Spleen (tissue), 11 donors: ENCODE data around the gene YTHDC1. TPM values are rescaled to one million over a fixed set of nuclear protein-coding genes. Genes with fewer than 3 reads are reported as not detected.

ENCODE experiments used
- DNase-seq: peaks from one replicate; pipeline ENCODE4 v3.0.0-alpha.2; 2020
- H3K27ac ChIP-seq, 8 donors: fragments of 200-600 bp; sonication (generic) in 7 of 8; 1 replicate in 4 of 8; 2 replicates in 4 of 8; pipeline versions ENCODE4 v1.5.0 to v1.8.0; 2016 to 2021; ENCODE audit warnings: inconsistent platforms in 4 of 8, mild to moderate bottlenecking in 4 of 8, moderate library complexity in 1 of 8
- H3K27me3 ChIP-seq, 7 donors: fragments of 200-600 bp; sonication (generic) in 6 of 7; replicated peaks in 1 of 7; 1 replicate in 4 of 7; 2 replicates in 3 of 7; pipeline versions ENCODE4 v1.5.0 to v1.8.0; 2016 to 2021; ENCODE audit warnings: inconsistent platforms in 3 of 7, mild to moderate bottlenecking in 1 of 7
- H3K36me3 ChIP-seq, 6 donors: fragments of 200-600 bp; sonication (generic) in 5 of 6; 1 replicate in 4 of 6; 2 replicates in 2 of 6; pipeline versions ENCODE4 v1.5.0 to v1.8.0; 2016 to 2021; ENCODE audit warnings: inconsistent platforms in 2 of 6
- H3K4me1 ChIP-seq, 6 donors: fragments of 200-600 bp; sonication (generic) in 5 of 6; 1 replicate in 3 of 6; 2 replicates in 3 of 6; pipeline versions ENCODE4 v1.5.0 to v1.8.0; 2016 to 2021; ENCODE audit warnings: inconsistent platforms in 3 of 6
- H3K4me3 ChIP-seq, 8 donors: fragments of 200-600 bp; sonication (generic) in 7 of 8; 1 replicate in 4 of 8; 2 replicates in 4 of 8; pipeline versions ENCODE4 v1.5.0 to v1.8.0; 2016 to 2021; ENCODE audit warnings: inconsistent platforms in 4 of 8, mild to moderate bottlenecking in 4 of 8, moderate library complexity in 2 of 8
- H3K9me3 ChIP-seq, 8 donors: fragments of 200-600 bp; sonication (generic) in 7 of 8; 1 replicate in 4 of 8; 2 replicates in 4 of 8; pipeline versions ENCODE4 v1.5.0 to v1.8.0; 2016 to 2021; ENCODE audit warnings: inconsistent platforms in 4 of 8
- POLR2A ChIP-seq, 3 donors: fragments of 450-650 bp; IDR thresholded peaks; one replicate each; pipeline ENCODE4 v1.5.1; 2017; ENCODE audit warnings: antibody characterized with exemption in 3 of 3, mild to moderate bottlenecking in 1 of 3
- POLR2AphosphoS5 ChIP-seq, 3 donors: sonication (generic); formaldehyde crosslinking; IDR thresholded peaks; one replicate each; pipeline ENCODE4 v1.5.1; 2017; ENCODE audit warnings: antibody characterized with exemption in 3 of 3
- WGBS, 5 donors: extraction: QIAGEN DNeasy Blood & Tissue Kit in 3 of 5; methylation state at CpG; one replicate each; pipeline versions ENCODE4 v1.1.5 to v1.1.7; 2013 to 2018; 5-methylcytosine and 5-hydroxymethylcytosine counted together
- intact Hi-C: fragments of 100-400 bp; cut with DNase I; formaldehyde crosslinking; loops from one replicate; pipeline ENCODE4 v1.15.0; 2023; ENCODE audit warnings: low total_unique reads
- polyA plus RNA-seq, 3 donors: library from polyadenylated mRNA; stranded (reverse); fragments of 200-250 nt; gene quantifications; one replicate each; pipeline ENCODE4 v1.2.1, GENCODE V29; 2013
- total RNA-seq, 7 donors: library from RNA; depleted of rRNA in 3 of 7; stranded (reverse); fragments of >200 nt in 3 of 7; fragmentation: NEBNext Ultra II Directional in 4 of 7; extraction: Animal tissue kit (Norgen Biotek cat#: 25700) in 4 of 7; gene quantifications; one replicate each; pipeline versions ENCODE4 v1.1.0 to v1.2.1, GENCODE V29; 2016 to 2021
- TF ChIP-seq, protein P1 (sequence below), 11 experiments: fragments of 200-600 bp in 7 of 11; fragments of 450-650 bp in 4 of 11; sonication (generic) in 4 of 11; IDR thresholded peaks in 8 of 11; conservative IDR thresholded peaks in 3 of 11; 1 replicate in 7 of 11; 2 replicates in 4 of 11; pipeline versions ENCODE4 v1.4.0 to v1.8.0; 2016 to 2021; ENCODE audit warnings: antibody characterized with exemption in 11 of 11, inconsistent platforms in 4 of 11, mild to moderate bottlenecking in 1 of 11
- donor health status: healthy with polysubstance abuse.
- donor health status: DM: no; HTN: no; CAD: no; lungs with moderate emphysema.
- donor health status: DM: no; HTN: no; CAD: no.
- donor health status: Bipolar disorder and iron deficiency.
- donor health status: healthy.
- donor health status: DM: no; HTN: no; CAD: no.
- donor health status: DM: yes; HTN: yes; CAD: no.

The YTHDC1 gene
- total and polyA plus RNA-seq, 10 donors, result 36.3 to 110 (median 88.5) TPM

DNA sequence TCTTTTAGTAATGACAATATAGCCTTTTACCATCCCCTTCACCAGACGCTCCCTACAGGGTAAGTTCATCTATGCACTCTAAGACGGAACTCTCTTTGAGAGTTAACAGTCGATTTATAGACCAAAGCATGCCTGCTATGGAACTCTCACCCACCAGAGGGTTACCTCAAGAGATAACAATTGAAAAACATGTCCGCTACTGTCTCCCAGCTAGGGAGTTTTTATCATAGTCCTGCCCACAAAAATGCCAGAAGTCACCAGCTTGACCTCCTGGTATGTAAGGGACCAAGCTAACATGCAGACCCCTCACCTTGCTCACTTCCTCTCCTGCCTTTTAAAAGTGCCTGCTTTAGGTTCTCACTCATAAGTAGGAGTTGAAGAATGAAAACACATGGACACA lies 16.7 kb upstream of the YTHDC1 start:
- WGBS, 5 donors, result 79 to 93% (median 90%) methylated on average over 4 of the region's 4 CpGs
- Histone ChIP-seq H3K27ac (no peak overlapping the region), H3K4me1 (peaks cover 0 to 7% (median 0%) of the 10 kb centered on the region in 6 donors), H3K4me3 (no peak overlapping the region), H3K9me3 (peaks cover 0 to 5% (median 0%) of the 10 kb centered on the region in 8 donors), H3K27me3 (peaks cover 0 to 6% (median 0%) of the 10 kb centered on the region in 7 donors), H3K36me3 (no peaks in the 10 kb centered on the region)
- TF ChIP-seq, protein P1, sequence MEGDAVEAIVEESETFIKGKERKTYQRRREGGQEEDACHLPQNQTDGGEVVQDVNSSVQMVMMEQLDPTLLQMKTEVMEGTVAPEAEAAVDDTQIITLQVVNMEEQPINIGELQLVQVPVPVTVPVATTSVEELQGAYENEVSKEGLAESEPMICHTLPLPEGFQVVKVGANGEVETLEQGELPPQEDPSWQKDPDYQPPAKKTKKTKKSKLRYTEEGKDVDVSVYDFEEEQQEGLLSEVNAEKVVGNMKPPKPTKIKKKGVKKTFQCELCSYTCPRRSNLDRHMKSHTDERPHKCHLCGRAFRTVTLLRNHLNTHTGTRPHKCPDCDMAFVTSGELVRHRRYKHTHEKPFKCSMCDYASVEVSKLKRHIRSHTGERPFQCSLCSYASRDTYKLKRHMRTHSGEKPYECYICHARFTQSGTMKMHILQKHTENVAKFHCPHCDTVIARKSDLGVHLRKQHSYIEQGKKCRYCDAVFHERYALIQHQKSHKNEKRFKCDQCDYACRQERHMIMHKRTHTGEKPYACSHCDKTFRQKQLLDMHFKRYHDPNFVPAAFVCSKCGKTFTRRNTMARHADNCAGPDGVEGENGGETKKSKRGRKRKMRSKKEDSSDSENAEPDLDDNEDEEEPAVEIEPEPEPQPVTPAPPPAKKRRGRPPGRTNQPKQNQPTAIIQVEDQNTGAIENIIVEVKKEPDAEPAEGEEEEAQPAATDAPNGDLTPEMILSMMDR (IDR thresholded peaks at IDR 0.05 in 8 of 11, conservative IDR thresholded peaks at IDR 0.05 in 3 of 11), result no peak
- no peak for TF ChIP-seq POLR2A (IDR thresholded peaks at IDR 0.05)
- TF ChIP-seq POLR2AphosphoS5 (IDR thresholded peaks at IDR 0.05), result no peak
- intact Hi-C loops, result no loop called here
- no peak for DNase-seq

DNA sequence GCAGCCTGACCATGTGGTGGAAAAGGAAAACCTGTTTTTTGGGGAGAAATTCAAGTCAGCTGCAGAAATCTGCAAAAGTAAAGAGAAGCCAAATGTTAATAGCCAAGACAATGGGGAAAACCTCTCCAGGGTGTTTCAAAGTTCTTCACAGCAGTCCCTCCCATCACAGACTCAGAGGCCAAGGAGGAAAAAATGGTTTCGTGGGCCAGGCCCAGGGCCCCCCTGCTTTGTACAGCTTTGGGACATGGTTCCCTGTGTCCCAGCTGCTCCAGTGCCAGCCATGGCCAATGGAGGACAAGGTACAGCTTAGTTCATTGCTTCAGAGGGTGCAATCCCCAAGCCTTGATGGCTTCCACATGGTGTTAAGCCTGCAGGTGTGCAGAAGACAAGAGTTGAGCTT lies 15.2 kb upstream of the YTHDC1 start:
- Histone ChIP-seq H3K27me3 (peaks cover 0 to 6% (median 0%) of the 10 kb centered on the region in 7 donors), H3K9me3 (peaks cover 0 to 5% (median 0%) of the 10 kb centered on the region in 8 donors), H3K27ac (no peak overlapping the region), H3K36me3 (no peaks in the 10 kb centered on the region), H3K4me3 (no peak overlapping the region), H3K4me1 (peaks cover 0 to 7% (median 0%) of the 10 kb centered on the region in 6 donors)
- no peak for DNase-seq
- TF ChIP-seq POLR2A (IDR thresholded peaks at IDR 0.05) (no peak), POLR2AphosphoS5 (IDR thresholded peaks at IDR 0.05) (no peak)
- TF ChIP-seq, protein P1 (IDR thresholded peaks at IDR 0.05 in 8 of 11, conservative IDR thresholded peaks at IDR 0.05 in 3 of 11), result no peak
- 67 to 95% (median 89%) methylated on average over 1 of the region's 1 CpG for WGBS, 5 donors
- intact Hi-C loops, result no loop called here

DNA sequence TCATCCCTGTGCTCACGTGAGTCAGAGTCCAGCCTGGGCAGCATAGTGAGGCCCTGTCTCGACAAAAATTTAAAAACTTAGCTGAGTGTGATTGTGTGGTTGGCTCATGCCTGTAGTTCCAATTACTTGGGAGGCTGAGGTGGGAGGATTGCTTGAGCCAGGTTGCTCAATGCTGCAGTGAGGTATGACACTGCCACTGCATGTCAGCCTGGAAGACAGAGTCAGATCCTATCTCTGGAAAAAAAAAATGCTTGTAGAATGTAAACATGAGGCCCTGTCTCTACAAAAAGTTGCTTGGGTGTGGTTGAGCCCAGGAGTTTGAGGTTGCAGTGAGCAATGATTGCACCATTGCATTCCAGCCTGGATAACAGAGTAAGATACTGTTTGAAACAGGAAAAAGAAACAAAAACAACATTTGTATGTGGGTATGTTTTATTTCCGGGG lies 11.3 kb upstream of the YTHDC1 start:
- H3K4me1 ChIP-seq, result peaks cover 0 to 5% (median 0%) of the 10 kb centered on the region in 6 donors
- no peak for DNase-seq
- H3K27ac ChIP-seq, result no peak overlapping the region
- no peaks in the 10 kb centered on the region for H3K36me3 ChIP-seq
- TF ChIP-seq, protein P1 (IDR thresholded peaks at IDR 0.05 in 8 of 11, conservative IDR thresholded peaks at IDR 0.05 in 3 of 11), result no peak
- TF ChIP-seq POLR2AphosphoS5 (IDR thresholded peaks at IDR 0.05), result no peak
- no peak for TF ChIP-seq POLR2A (IDR thresholded peaks at IDR 0.05)
- peaks cover 0 to 6% (median 0%) of the 10 kb centered on the region in 7 donors for H3K27me3 ChIP-seq
- peaks cover 0 to 5% (median 0%) of the 10 kb centered on the region in 8 donors for H3K9me3 ChIP-seq
- WGBS, 5 donors, result 85 to 93% (median 87%) methylated on average over 3 of the region's 3 CpGs
- H3K4me3 ChIP-seq, result no peak overlapping the region
- intact Hi-C loops, result no loop called here

DNA sequence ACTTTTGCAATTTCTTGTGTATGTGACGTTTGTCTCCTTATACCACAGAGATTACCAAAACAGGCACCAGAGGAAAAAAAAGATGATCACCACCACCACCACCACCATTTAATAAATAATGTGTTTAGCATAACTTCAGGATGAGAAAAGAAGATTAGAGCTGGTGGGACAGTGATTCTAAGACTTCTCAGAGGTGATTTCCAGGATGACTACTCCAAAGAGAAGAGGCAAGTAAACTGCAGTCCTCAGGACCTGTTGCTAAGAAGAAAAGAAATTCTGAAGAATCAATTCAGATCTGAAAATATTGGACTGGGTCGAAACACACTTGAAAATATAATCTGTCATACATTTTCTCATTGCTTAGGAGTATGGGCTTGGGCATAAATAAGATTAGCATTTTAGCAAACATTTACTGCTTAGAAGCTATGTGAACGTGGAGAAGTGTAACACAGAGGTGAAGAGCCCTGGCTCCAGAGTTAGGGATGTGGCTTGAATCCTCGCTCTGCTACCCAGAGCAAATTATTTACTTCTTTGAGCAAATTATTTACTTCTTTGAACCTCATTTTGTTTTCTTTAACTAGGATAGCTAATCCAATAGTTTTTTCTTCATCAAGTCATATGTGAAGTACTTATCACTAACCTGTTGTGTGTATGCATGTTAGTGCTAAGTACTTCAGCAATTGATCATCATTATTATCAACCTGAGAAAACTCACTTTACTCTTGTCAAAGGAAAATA lies 10.5 kb upstream of the YTHDC1 start:
- H3K4me3 ChIP-seq, result no peak overlapping the region

More for the DNA sequence above, 10.5 kb upstream of the YTHDC1 start:
- no peak for DNase-seq
- no peaks in the 10 kb centered on the region for H3K36me3 ChIP-seq
- intact Hi-C loops, result no loop called here
- H3K4me1 ChIP-seq, result peaks cover 0 to 5% (median 0%) of the 10 kb centered on the region in 6 donors
- peaks cover 0 to 4% (median 0%) of the 10 kb centered on the region in 7 donors for H3K27me3 ChIP-seq
- peaks cover 0 to 5% (median 0%) of the 10 kb centered on the region in 8 donors for H3K9me3 ChIP-seq
- 72 to 95% (median 89%) methylated on average over 4 of the region's 4 CpGs for WGBS, 5 donors
- H3K27ac ChIP-seq, result no peak overlapping the region
- TF ChIP-seq POLR2AphosphoS5 (IDR thresholded peaks at IDR 0.05) (no peak), POLR2A (IDR thresholded peaks at IDR 0.05) (no peak)
- TF ChIP-seq, protein P1 (IDR thresholded peaks at IDR 0.05 in 8 of 11, conservative IDR thresholded peaks at IDR 0.05 in 3 of 11), result no peak
